HEK293 (cell line): ENCODE results near the gene ATF2.

Experiments used
- CTCF ChIA-PET: fragments of 350-600 bp; formaldehyde crosslinking; extraction: SDS; loops from one replicate; lab custom pipeline; 2021; ENCODE audit warnings: antibody characterized with exemption; lab: Yijun Ruan, JAX
- POLR2A ChIA-PET: fragments of 300-600 bp; formaldehyde crosslinking; extraction: SDS; loops from one replicate; lab custom pipeline; 2020; ENCODE audit warnings: antibody characterized with exemption, inconsistent platforms; lab: Yijun Ruan, JAX
- H3K27ac ChIP-seq: fragments of 200-500 bp; sonication (Bioruptor generic); 2 replicates; pipeline ENCODE4 v1.5.1; 2014; ENCODE audit warnings: low read depth, low read length, control low read depth, inconsistent platforms; ENCODE audit errors: extremely low read depth
- H3K36me3 ChIP-seq, 2 experiments: fragments of 200-500 bp in 1 of 2; sonication (Bioruptor generic) in 1 of 2; 1 replicate in 1 of 2; 2 replicates in 1 of 2; pipeline ENCODE4 v1.5.1; 2014 to 2017; ENCODE audit warnings: inconsistent platforms in 2 of 2, low read length in 2 of 2; ENCODE audit not compliant: control insufficient read depth in 2 of 2, insufficient read depth in 1 of 2
- H3K4me1 ChIP-seq: fragments of 200-500 bp; sonication (Bioruptor generic); 2 replicates; pipeline ENCODE4 v1.5.1; 2014; ENCODE audit warnings: mild to moderate bottlenecking, low read length, inconsistent platforms; ENCODE audit not compliant: control insufficient read depth, insufficient read depth
- H3K4me3 ChIP-seq: 2 replicates; pipeline ENCODE4 v1.5.1; 2011; ENCODE audit warnings: low read depth, mild to moderate bottlenecking, control low read depth, low read length, moderate library complexity
- H3K9me3 ChIP-seq: fragments of 200-500 bp; sonication (Bioruptor generic); 2 replicates; pipeline ENCODE4 v1.5.1; 2014; ENCODE audit warnings: low read depth, low read length, inconsistent platforms; ENCODE audit not compliant: control insufficient read depth, insufficient read depth
- GLIS2 ChIP-seq: fragments of 450-650 bp; formaldehyde crosslinking; IDR thresholded peaks from 2 replicates; pipeline ENCODE4 v1.5.1; 2016; ENCODE audit warnings: missing biosample characterization, missing genetic modification characterization
- HOXD13 ChIP-seq: sonication (generic); formaldehyde crosslinking; IDR thresholded peaks from 2 replicates; pipeline ENCODE4 v1.8.0; 2022; ENCODE audit warnings: missing genetic modification reagents, borderline replicate concordance
- MZF1 ChIP-seq: fragments of 450-650 bp; formaldehyde crosslinking; IDR thresholded peaks from 2 replicates; pipeline ENCODE4 v1.5.1; 2017; ENCODE audit warnings: missing biosample characterization, missing genetic modification characterization, borderline replicate concordance
- SALL2 ChIP-seq: fragments of 450-650 bp; formaldehyde crosslinking; IDR thresholded peaks from 2 replicates; pipeline ENCODE4 v1.5.0; 2017; ENCODE audit warnings: missing biosample characterization, mild to moderate bottlenecking, missing genetic modification characterization, borderline replicate concordance
- SP2 ChIP-seq: fragments of 450-650 bp; formaldehyde crosslinking; IDR thresholded peaks from 2 replicates; pipeline ENCODE4 v1.5.1; 2016; ENCODE audit warnings: missing biosample characterization, missing genetic modification characterization
- YY2 ChIP-seq: fragments of 450-650 bp; formaldehyde crosslinking; IDR thresholded peaks from 2 replicates; pipeline ENCODE4 v1.5.1; 2016; ENCODE audit warnings: missing biosample characterization, missing genetic modification characterization
- ZBTB48 ChIP-seq: fragments of 450-650 bp; formaldehyde crosslinking; IDR thresholded peaks from 2 replicates; pipeline ENCODE4 v1.5.1; 2016; ENCODE audit warnings: missing biosample characterization, missing genetic modification characterization
- ZNF132 ChIP-seq: fragments of 450-650 bp; formaldehyde crosslinking; IDR thresholded peaks from 2 replicates; pipeline ENCODE4 v1.5.1; 2017; ENCODE audit warnings: missing biosample characterization, missing genetic modification characterization, borderline replicate concordance
- ZNF202 ChIP-seq: fragments of 450-650 bp; formaldehyde crosslinking; IDR thresholded peaks from 2 replicates; pipeline ENCODE4 v1.5.1; 2016; ENCODE audit warnings: missing biosample characterization, missing genetic modification characterization, borderline replicate concordance
- ZNF211 ChIP-seq: fragments of 450-650 bp; formaldehyde crosslinking; IDR thresholded peaks from 2 replicates; pipeline ENCODE4 v1.5.1; 2016; ENCODE audit warnings: low read depth, missing biosample characterization, missing genetic modification characterization
- ZNF221 ChIP-seq: fragments of 450-650 bp; formaldehyde crosslinking; IDR thresholded peaks from 2 replicates; pipeline ENCODE4 v1.5.1; 2017; ENCODE audit warnings: missing biosample characterization, missing genetic modification characterization, borderline replicate concordance
- ZNF26 ChIP-seq: fragments of 450-650 bp; formaldehyde crosslinking; IDR thresholded peaks from 2 replicates; pipeline ENCODE4 v1.5.1; 2016; ENCODE audit warnings: missing biosample characterization, missing genetic modification characterization
- ZNF341 ChIP-seq: fragments of 450-650 bp; formaldehyde crosslinking; IDR thresholded peaks from 2 replicates; pipeline ENCODE4; 2016; ENCODE audit warnings: low read depth, missing biosample characterization, missing genetic modification characterization
- ZNF391 ChIP-seq: fragments of 450-650 bp; formaldehyde crosslinking; IDR thresholded peaks from 2 replicates; pipeline ENCODE4 v1.5.1; 2016; ENCODE audit warnings: low read depth, missing biosample characterization, missing genetic modification characterization, borderline replicate concordance
- ZNF423 ChIP-seq: fragments of 450-650 bp; formaldehyde crosslinking; IDR thresholded peaks from 2 replicates; pipeline ENCODE4 v1.5.1; 2016; ENCODE audit warnings: missing biosample characterization, missing genetic modification characterization
- ZNF600 ChIP-seq: fragments of 450-650 bp; formaldehyde crosslinking; IDR thresholded peaks from 2 replicates; pipeline ENCODE4 v1.5.1; 2016; ENCODE audit warnings: missing biosample characterization, missing genetic modification characterization
- ZNF610 ChIP-seq: fragments of 450-650 bp; formaldehyde crosslinking; IDR thresholded peaks from 2 replicates; pipeline ENCODE4 v1.5.1; 2016; ENCODE audit warnings: missing biosample characterization, missing genetic modification characterization, borderline replicate concordance
- ZNF626 ChIP-seq: fragments of 450-650 bp; sonication (Bioruptor Pico); formaldehyde crosslinking; IDR thresholded peaks from 2 replicates; pipeline ENCODE4 v1.5.1; 2018; ENCODE audit warnings: missing biosample characterization, missing genetic modification characterization, inconsistent platforms
- ZSCAN4 ChIP-seq: fragments of 450-650 bp; formaldehyde crosslinking; IDR thresholded peaks from 2 replicates; pipeline ENCODE4 v1.5.1; 2017; ENCODE audit warnings: missing biosample characterization, missing genetic modification characterization
- ZXDB ChIP-seq: fragments of 450-650 bp; formaldehyde crosslinking; IDR thresholded peaks from 2 replicates; pipeline ENCODE4 v1.5.1; 2016; ENCODE audit warnings: missing biosample characterization, missing genetic modification characterization
- TF ChIP-seq, protein P1 (sequence below): fragments of 450-650 bp; formaldehyde crosslinking; IDR thresholded peaks from 2 replicates; pipeline ENCODE4 v1.5.1; 2016; ENCODE audit warnings: missing biosample characterization, missing genetic modification characterization
- TF ChIP-seq, protein P2 (sequence below): fragments of 450-650 bp; formaldehyde crosslinking; IDR thresholded peaks from 2 replicates; pipeline ENCODE4 v1.5.1; 2016; ENCODE audit warnings: missing biosample characterization, missing genetic modification characterization
- TF ChIP-seq, protein P3 (sequence below): fragments of 450-650 bp; formaldehyde crosslinking; conservative IDR thresholded peaks from 2 replicates; pipeline ENCODE4 v1.5.1; 2016; ENCODE audit warnings: low read depth, missing biosample characterization, missing genetic modification characterization
- TF ChIP-seq, protein P4 (sequence below): fragments of 450-650 bp; formaldehyde crosslinking; IDR thresholded peaks from 2 replicates; pipeline ENCODE4 v1.5.1; 2017; ENCODE audit warnings: missing biosample characterization, missing genetic modification characterization

The ATF2 gene

GRCh38 chr2:175151791-175152190 is 16.2 kb downstream of the ATF2 start (continued):
- TF ChIP-seq, protein P1, sequence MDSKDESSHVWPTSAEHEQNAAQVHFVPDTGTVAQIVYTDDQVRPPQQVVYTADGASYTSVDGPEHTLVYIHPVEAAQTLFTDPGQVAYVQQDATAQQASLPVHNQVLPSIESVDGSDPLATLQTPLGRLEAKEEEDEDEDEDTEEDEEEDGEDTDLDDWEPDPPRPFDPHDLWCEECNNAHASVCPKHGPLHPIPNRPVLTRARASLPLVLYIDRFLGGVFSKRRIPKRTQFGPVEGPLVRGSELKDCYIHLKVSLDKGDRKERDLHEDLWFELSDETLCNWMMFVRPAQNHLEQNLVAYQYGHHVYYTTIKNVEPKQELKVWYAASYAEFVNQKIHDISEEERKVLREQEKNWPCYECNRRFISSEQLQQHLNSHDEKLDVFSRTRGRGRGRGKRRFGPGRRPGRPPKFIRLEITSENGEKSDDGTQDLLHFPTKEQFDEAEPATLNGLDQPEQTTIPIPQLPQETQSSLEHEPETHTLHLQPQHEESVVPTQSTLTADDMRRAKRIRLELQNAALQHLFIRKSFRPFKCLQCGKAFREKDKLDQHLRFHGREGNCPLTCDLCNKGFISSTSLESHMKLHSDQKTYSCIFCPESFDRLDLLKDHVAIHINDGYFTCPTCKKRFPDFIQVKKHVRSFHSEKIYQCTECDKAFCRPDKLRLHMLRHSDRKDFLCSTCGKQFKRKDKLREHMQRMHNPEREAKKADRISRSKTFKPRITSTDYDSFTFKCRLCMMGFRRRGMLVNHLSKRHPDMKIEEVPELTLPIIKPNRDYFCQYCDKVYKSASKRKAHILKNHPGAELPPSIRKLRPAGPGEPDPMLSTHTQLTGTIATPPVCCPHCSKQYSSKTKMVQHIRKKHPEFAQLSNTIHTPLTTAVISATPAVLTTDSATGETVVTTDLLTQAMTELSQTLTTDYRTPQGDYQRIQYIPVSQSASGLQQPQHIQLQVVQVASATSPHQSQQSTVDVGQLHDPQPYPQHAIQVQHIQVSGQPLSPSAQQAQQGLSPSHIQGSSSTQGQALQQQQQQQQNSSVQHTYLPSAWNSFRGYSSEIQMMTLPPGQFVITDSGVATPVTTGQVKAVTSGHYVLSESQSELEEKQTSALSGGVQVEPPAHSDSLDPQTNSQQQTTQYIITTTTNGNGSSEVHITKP (tag by site-specific recombination) = no peak
- TF ChIP-seq ZNF202 (tag by site-specific recombination) (no peak), ZNF600 (tag by site-specific recombination) (no peak), ZNF626 (tag by site-specific recombination) (no peak), SP2 (tag by site-specific recombination) (no peak), ZBTB48 (tag by site-specific recombination) (no peak)

DNA sequence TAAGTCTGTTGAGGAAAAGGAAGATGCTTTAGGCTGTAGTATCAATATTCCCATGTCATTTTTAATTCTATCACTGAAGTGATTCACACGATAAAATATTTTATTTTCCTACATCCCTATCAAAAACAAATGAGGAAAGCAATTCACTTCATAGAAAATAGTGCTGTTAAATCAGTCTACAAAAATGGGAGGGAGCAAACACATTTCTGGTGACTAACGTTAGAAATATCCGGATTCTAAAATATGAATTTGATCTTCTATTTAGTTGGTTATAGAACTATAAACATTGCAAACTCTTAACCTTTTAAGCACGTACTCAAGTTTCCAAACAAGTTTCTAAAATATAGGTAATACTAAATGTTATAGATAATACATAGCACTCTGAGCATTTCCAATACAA is 20.8 kb downstream of the ATF2 start:
- peaks cover 6 to 40% of the 10 kb centered on the region in 2 experiments for H3K36me3 ChIP-seq
- ChIA-PET POLR2A (no interaction called here), CTCF (interaction anchor here (0.6 to 1.2 kb wide), 2 partner anchors 11 to 18 kb away, joined by 3 read pairs; no protein-coding TSS in a partner anchor)
- H3K4me3 ChIP-seq = no peak overlapping the region
- H3K27ac ChIP-seq = no peak overlapping the region
- H3K4me1 ChIP-seq = 0 out of 2 replicates have a peak, but pooled peaks cover under 1% of the 10 kb centered on the region
- H3K9me3 ChIP-seq = no peaks in the 10 kb centered on the region
- TF ChIP-seq, protein P2, sequence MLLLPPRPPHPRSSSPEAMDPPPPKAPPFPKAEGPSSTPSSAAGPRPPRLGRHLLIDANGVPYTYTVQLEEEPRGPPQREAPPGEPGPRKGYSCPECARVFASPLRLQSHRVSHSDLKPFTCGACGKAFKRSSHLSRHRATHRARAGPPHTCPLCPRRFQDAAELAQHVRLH = no peak
- TF ChIP-seq ZSCAN4 = no peak
- no peak for TF ChIP-seq ZNF610 (tag by site-specific recombination)
- no peak for TF ChIP-seq GLIS2
- no peak for TF ChIP-seq MZF1 (tag by site-specific recombination)
- TF ChIP-seq, protein P3, sequence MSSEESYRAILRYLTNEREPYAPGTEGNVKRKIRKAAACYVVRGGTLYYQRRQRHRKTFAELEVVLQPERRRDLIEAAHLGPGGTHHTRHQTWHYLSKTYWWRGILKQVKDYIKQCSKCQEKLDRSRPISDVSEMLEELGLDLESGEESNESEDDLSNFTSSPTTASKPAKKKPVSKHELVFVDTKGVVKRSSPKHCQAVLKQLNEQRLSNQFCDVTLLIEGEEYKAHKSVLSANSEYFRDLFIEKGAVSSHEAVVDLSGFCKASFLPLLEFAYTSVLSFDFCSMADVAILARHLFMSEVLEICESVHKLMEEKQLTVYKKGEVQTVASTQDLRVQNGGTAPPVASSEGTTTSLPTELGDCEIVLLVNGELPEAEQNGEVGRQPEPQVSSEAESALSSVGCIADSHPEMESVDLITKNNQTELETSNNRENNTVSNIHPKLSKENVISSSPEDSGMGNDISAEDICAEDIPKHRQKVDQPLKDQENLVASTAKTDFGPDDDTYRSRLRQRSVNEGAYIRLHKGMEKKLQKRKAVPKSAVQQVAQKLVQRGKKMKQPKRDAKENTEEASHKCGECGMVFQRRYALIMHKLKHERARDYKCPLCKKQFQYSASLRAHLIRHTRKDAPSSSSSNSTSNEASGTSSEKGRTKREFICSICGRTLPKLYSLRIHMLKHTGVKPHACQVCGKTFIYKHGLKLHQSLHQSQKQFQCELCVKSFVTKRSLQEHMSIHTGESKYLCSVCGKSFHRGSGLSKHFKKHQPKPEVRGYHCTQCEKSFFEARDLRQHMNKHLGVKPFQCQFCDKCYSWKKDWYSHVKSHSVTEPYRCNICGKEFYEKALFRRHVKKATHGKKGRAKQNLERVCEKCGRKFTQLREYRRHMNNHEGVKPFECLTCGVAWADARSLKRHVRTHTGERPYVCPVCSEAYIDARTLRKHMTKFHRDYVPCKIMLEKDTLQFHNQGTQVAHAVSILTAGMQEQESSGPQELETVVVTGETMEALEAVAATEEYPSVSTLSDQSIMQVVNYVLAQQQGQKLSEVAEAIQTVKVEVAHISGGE (tag by site-specific recombination) = no peak
- TF ChIP-seq ZNF391 (tag by site-specific recombination) = no peak
- no peak for TF ChIP-seq ZNF341 (tag by site-specific recombination)
- TF ChIP-seq YY2 = no peak
- TF ChIP-seq ZXDB = no peak
- no peak for TF ChIP-seq SALL2
- no peak for TF ChIP-seq HOXD13 (CRISPR knock-in tag)
- no peak for TF ChIP-seq ZNF26 (tag by site-specific recombination)
- TF ChIP-seq, protein P4, sequence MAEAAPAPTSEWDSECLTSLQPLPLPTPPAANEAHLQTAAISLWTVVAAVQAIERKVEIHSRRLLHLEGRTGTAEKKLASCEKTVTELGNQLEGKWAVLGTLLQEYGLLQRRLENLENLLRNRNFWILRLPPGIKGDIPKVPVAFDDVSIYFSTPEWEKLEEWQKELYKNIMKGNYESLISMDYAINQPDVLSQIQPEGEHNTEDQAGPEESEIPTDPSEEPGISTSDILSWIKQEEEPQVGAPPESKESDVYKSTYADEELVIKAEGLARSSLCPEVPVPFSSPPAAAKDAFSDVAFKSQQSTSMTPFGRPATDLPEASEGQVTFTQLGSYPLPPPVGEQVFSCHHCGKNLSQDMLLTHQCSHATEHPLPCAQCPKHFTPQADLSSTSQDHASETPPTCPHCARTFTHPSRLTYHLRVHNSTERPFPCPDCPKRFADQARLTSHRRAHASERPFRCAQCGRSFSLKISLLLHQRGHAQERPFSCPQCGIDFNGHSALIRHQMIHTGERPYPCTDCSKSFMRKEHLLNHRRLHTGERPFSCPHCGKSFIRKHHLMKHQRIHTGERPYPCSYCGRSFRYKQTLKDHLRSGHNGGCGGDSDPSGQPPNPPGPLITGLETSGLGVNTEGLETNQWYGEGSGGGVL (tag by site-specific recombination) = no peak
- TF ChIP-seq ZNF132 = no peak
- TF ChIP-seq ZNF423 (tag by site-specific recombination) = no peak
- no peak for TF ChIP-seq ZNF221 (tag by site-specific recombination)
- TF ChIP-seq ZNF600 (tag by site-specific recombination) = no peak
- TF ChIP-seq ZNF211 (tag by site-specific recombination) = no peak
